Mesendoderm (in vitro differentiated cells): ENCODE data around the gene RASGRF1.

Experiments used
- DNase-seq: peaks from one replicate; pipeline ENCODE4 v3.0.0; 2013
- H2AK5ac ChIP-seq: 2 replicates; pipeline ENCODE4 v1.6.1; 2013; ENCODE audit warnings: low read length, inconsistent platforms
- H2BK120ac ChIP-seq: 2 replicates; pipeline ENCODE4 v1.6.1; 2013; ENCODE audit warnings: low read depth, mild to moderate bottlenecking, low read length, moderate library complexity, mixed read lengths
- H2BK15ac ChIP-seq: replicated peaks from 2 replicates; pipeline ENCODE4 v1.6.1; 2013; ENCODE audit warnings: low read depth, mild to moderate bottlenecking, moderate library complexity
- H2BK5ac ChIP-seq: 2 replicates; pipeline ENCODE4 v1.6.1; 2013; ENCODE audit warnings: low read length, inconsistent platforms
- H3K18ac ChIP-seq: 2 replicates; pipeline ENCODE4 v1.6.1; 2013; ENCODE audit warnings: mild to moderate bottlenecking, low read length, mixed read lengths
- H3K23ac ChIP-seq: one replicate; pipeline ENCODE4 v1.6.1; 2013; ENCODE audit warnings: low read length
- H3K27ac ChIP-seq: 2 replicates; pipeline ENCODE4 v1.5.1; 2013; ENCODE audit warnings: low read depth, mild to moderate bottlenecking, inconsistent platforms, low read length, moderate library complexity
- H3K27me3 ChIP-seq: 2 replicates; pipeline ENCODE4 v1.6.1; 2013; ENCODE audit warnings: low read length, control low read depth, mild to moderate bottlenecking, inconsistent platforms; ENCODE audit not compliant: insufficient read depth, poor library complexity
- H3K36me3 ChIP-seq: 2 replicates; pipeline ENCODE4 v1.6.1; 2013; ENCODE audit warnings: low read length, inconsistent platforms; ENCODE audit not compliant: control insufficient read depth, insufficient read depth
- H3K4ac ChIP-seq: one replicate; pipeline ENCODE4 v1.6.1; 2013; ENCODE audit warnings: low read depth, mild to moderate bottlenecking, low read length, moderate library complexity
- H3K4me1 ChIP-seq: 2 replicates; pipeline ENCODE4 v1.6.1; 2013; ENCODE audit warnings: low read depth, low read length, inconsistent platforms; ENCODE audit not compliant: control insufficient read depth
- H3K4me2 ChIP-seq: 2 replicates; pipeline ENCODE4 v1.6.1; 2013; ENCODE audit warnings: low read length
- H3K4me3 ChIP-seq: 2 replicates; pipeline ENCODE4 v1.5.1; 2013; ENCODE audit warnings: mild to moderate bottlenecking, low read length
- H3K56ac ChIP-seq: one replicate; pipeline ENCODE4 v1.6.1; 2013; ENCODE audit warnings: low read length
- H3K79me1 ChIP-seq: 2 replicates; pipeline ENCODE4 v1.6.1; 2013; ENCODE audit warnings: low read length, inconsistent platforms
- H3K79me2 ChIP-seq: 2 replicates; pipeline ENCODE4 v1.6.1; 2013; ENCODE audit warnings: mild to moderate bottlenecking, low read length; ENCODE audit not compliant: control insufficient read depth, insufficient read depth
- H3K9ac ChIP-seq: 2 replicates; pipeline ENCODE4 v1.6.1; 2013; ENCODE audit warnings: low read length, inconsistent platforms
- H4K5ac ChIP-seq: one replicate; pipeline ENCODE4 v1.6.1; 2013; ENCODE audit warnings: low read length
- H4K8ac ChIP-seq: one replicate; pipeline ENCODE4 v1.6.1; 2013; ENCODE audit warnings: low read depth, mild to moderate bottlenecking, control low read depth, low read length, moderate library complexity
- WGBS: extraction: QIAGEN DNeasy Blood & Tissue Kit; methylation state at CpG from one replicate; pipeline ENCODE4 v1.1.7; 2013; ENCODE audit warnings: low lambda C conversion rate, missing lambda C conversion rate; ENCODE audit not compliant: insufficient coverage; ENCODE audit errors: extremely low coverage; 5-methylcytosine and 5-hydroxymethylcytosine counted together

Gene RASGRF1

GRCh38 chr15:79065361-79065705 is 25.2 kb downstream of the RASGRF1 start:
- Histone ChIP-seq H3K27ac (no peak overlapping the region), H3K9ac (no peak overlapping the region), H3K4me2 (no peak overlapping the region), H3K23ac (no peak overlapping the region), H3K4me1 (no peaks in the 10 kb centered on the region), H3K36me3 (no peaks in the 10 kb centered on the region), H2BK5ac (no peak overlapping the region), H3K18ac (no peak overlapping the region), H4K5ac (no peak overlapping the region), H3K79me1 (no peaks in the 10 kb centered on the region), H2AK5ac (no peak overlapping the region), H3K27me3 (no peaks in the 10 kb centered on the region), H3K56ac (no peak overlapping the region), H3K4me3 (no peak overlapping the region), H2BK15ac (no peak overlapping the region), H3K4ac (no peak overlapping the region), H2BK120ac (no peak overlapping the region), H3K79me2 (no peaks in the 10 kb centered on the region), H4K8ac (no peak overlapping the region)
- WGBS, result no CpG with 5 or more reads among the region's 5 CpGs
- no peak for DNase-seq

GRCh38 chr15:79064496-79064895 is 26.1 kb downstream of the RASGRF1 start:
- DNase-seq, result no peak
- Histone ChIP-seq H2BK120ac (no peak overlapping the region), H2AK5ac (no peak overlapping the region), H3K4ac (no peak overlapping the region), H2BK5ac (no peak overlapping the region), H4K8ac (no peak overlapping the region), H3K23ac (no peak overlapping the region), H3K4me3 (no peak overlapping the region), H3K79me1 (no peaks in the 10 kb centered on the region), H2BK15ac (no peak overlapping the region), H3K4me1 (no peaks in the 10 kb centered on the region), H3K27ac (no peak overlapping the region), H4K5ac (no peak overlapping the region), H3K56ac (no peak overlapping the region), H3K9ac (no peak overlapping the region), H3K18ac (no peak overlapping the region), H3K79me2 (no peaks in the 10 kb centered on the region), H3K36me3 (no peaks in the 10 kb centered on the region), H3K4me2 (no peak overlapping the region), H3K27me3 (no peaks in the 10 kb centered on the region)
- no CpG with 5 or more reads among the region's 6 CpGs for WGBS

GRCh38 chr15:79060175-79060574 is 30.4 kb downstream of the RASGRF1 start:
- H3K23ac ChIP-seq, result no peak overlapping the region
- no peaks in the 10 kb centered on the region for H3K36me3 ChIP-seq
- no peak overlapping the region for H3K56ac ChIP-seq
- no CpG with 5 or more reads among the region's 4 CpGs for WGBS
- H2BK5ac ChIP-seq, result no peak overlapping the region
- no peaks in the 10 kb centered on the region for H3K4me1 ChIP-seq
- no peak overlapping the region for H2BK15ac ChIP-seq
- H4K5ac ChIP-seq, result no peak overlapping the region
- H3K4ac ChIP-seq, result no peak overlapping the region
- H3K27ac ChIP-seq, result no peak overlapping the region
- H3K4me3 ChIP-seq, result no peak overlapping the region
- H3K18ac ChIP-seq, result no peak overlapping the region
- no peak overlapping the region for H2AK5ac ChIP-seq
- no peaks in the 10 kb centered on the region for H3K27me3 ChIP-seq
- no peak overlapping the region for H2BK120ac ChIP-seq
- no peaks in the 10 kb centered on the region for H3K79me2 ChIP-seq
- DNase-seq, result no peak
- H3K9ac ChIP-seq, result no peak overlapping the region
- no peak overlapping the region for H3K4me2 ChIP-seq
- no peaks in the 10 kb centered on the region for H3K79me1 ChIP-seq
- no peak overlapping the region for H4K8ac ChIP-seq

DNA sequence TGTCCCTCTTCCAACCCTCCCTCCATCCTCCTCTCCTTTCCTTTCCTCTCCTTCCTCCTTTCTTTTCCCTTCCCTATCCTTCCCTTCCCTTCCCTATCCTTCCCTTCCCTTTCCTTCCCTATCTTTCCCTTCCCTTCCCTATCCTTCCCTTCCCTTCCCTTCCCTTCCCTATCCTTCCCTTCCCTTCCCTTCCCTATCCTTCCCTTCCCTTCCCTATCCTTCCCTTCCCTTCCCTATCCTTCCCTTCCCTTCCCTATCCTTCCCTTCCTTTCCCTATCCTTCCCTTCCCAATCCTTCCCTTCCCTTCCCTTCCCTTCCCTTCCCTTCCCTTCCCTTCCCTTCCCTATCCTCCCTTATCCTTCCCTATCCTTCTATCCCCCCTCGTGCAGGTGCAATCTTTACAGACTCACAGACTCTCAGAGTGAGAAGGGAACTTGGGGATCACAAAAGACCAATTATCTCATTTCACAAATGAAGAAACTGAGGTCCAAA is 31.5 kb downstream of the RASGRF1 start:
- no peak overlapping the region for H3K23ac ChIP-seq
- H3K18ac ChIP-seq, result no peak overlapping the region
- H4K5ac ChIP-seq, result no peak overlapping the region
- H3K4me2 ChIP-seq, result no peak overlapping the region
- H3K4me1 ChIP-seq, result no peaks in the 10 kb centered on the region
- no peaks in the 10 kb centered on the region for H3K79me2 ChIP-seq
- no peak overlapping the region for H2BK5ac ChIP-seq
- no peaks in the 10 kb centered on the region for H3K27me3 ChIP-seq
- H4K8ac ChIP-seq, result no peak overlapping the region
- H3K36me3 ChIP-seq, result no peaks in the 10 kb centered on the region
- H3K79me1 ChIP-seq, result no peaks in the 10 kb centered on the region
- no peak overlapping the region for H2AK5ac ChIP-seq
- no peak overlapping the region for H3K4ac ChIP-seq
- no peak overlapping the region for H3K27ac ChIP-seq
- no peak overlapping the region for H3K4me3 ChIP-seq
- H2BK120ac ChIP-seq, result no peak overlapping the region
- WGBS, result no CpG with 5 or more reads among the region's 1 CpG
- H2BK15ac ChIP-seq, result no peak overlapping the region
- H3K56ac ChIP-seq, result no peak overlapping the region
- H3K9ac ChIP-seq, result no peak overlapping the region
- no peak for DNase-seq

GRCh38 chr15:79058260-79058850 is 32.2 kb downstream of the RASGRF1 start:
- H3K4me1 ChIP-seq, result no peaks in the 10 kb centered on the region
- no peak overlapping the region for H2AK5ac ChIP-seq
- no peak overlapping the region for H4K8ac ChIP-seq
- H3K27ac ChIP-seq, result no peak overlapping the region
- H4K5ac ChIP-seq, result no peak overlapping the region
- H3K56ac ChIP-seq, result no peak overlapping the region
- H3K79me1 ChIP-seq, result no peaks in the 10 kb centered on the region
- no peak overlapping the region for H3K23ac ChIP-seq
- no peak overlapping the region for H3K4me2 ChIP-seq
- WGBS, result no CpG with 5 or more reads among the region's 15 CpGs
- H2BK120ac ChIP-seq, result no peak overlapping the region
- no peak overlapping the region for H2BK15ac ChIP-seq
- H3K79me2 ChIP-seq, result no peaks in the 10 kb centered on the region
- H3K4ac ChIP-seq, result no peak overlapping the region
- H3K9ac ChIP-seq, result no peak overlapping the region
- no peak overlapping the region for H2BK5ac ChIP-seq
- no peak overlapping the region for H3K4me3 ChIP-seq
- no peak overlapping the region for H3K18ac ChIP-seq
- no peaks in the 10 kb centered on the region for H3K36me3 ChIP-seq
- DNase-seq, result no peak
- no peaks in the 10 kb centered on the region for H3K27me3 ChIP-seq

DNA sequence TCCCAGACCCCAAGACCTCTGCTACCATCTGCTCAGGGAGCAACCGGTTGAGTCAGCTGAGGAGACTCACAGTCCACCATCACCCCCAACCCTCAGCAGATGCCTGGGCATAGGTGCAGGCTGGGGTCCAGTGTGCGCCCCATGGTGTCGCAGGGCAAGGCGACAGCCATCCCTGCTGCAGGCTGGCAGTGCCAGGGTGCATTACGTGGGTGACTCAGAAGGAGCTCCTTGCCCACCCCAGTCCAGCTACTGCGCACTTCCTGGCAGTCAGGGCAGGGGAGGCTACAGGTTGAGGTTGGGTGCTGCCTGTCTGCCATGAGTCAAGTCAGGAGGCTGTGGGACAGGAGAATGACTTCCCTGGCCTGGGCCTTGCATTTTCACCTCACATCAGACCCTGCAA is 33.5 kb downstream of the RASGRF1 start:
- Histone ChIP-seq H3K4me3 (no peak overlapping the region), H3K4ac (no peak overlapping the region), H2BK120ac (no peak overlapping the region), H3K79me1 (no peaks in the 10 kb centered on the region), H2BK15ac (no peak overlapping the region), H3K27ac (no peak overlapping the region), H3K4me2 (no peak overlapping the region), H2AK5ac (no peak overlapping the region), H3K79me2 (no peaks in the 10 kb centered on the region), H3K4me1 (no peaks in the 10 kb centered on the region), H4K8ac (no peak overlapping the region), H3K56ac (no peak overlapping the region), H4K5ac (no peak overlapping the region), H3K27me3 (no peaks in the 10 kb centered on the region), H3K36me3 (no peaks in the 10 kb centered on the region), H3K23ac (no peak overlapping the region), H2BK5ac (no peak overlapping the region), H3K18ac (no peak overlapping the region), H3K9ac (no peak overlapping the region)
- no peak for DNase-seq
- no CpG with 5 or more reads among the region's 6 CpGs for WGBS
